HG03460 (cell line): ENCODE results near the gene HIP1.
"Not testable (repeated sequence)": the region's sequence is repeated elsewhere in the genome, so short reads cannot be mapped to it uniquely, and the experiment has no call there.

Source experiments
- ATAC-seq: cut with Tn5 transposase; IDR thresholded peaks from one replicate; pipeline ENCODE4 v1.9.1; 2021; ENCODE audit not compliant: unreplicated experiment

Gene HIP1

DNA sequence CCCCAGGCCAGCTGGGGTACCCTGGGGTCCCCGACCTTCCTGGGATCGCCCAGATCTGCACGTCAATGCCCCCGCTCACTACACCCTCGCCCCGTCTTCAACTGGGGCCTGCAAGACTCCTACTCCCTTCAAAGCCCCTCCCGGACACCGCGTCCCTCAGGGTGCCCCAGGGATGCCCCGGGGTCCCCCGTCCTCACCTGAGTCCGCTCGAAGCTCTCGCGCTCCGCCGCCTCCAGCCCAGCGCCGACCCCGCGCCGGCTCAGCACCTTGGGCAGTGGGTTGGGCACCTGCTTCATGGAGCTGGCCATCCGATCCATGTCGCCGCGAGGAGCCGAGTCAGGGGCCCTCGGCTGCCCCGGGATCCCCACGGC lies at the start of gene HIP1:
HIP1 (minus strand) TSS at position 338 of the 371 bp plus-strand sequence; CDS start at position 317, 21 bp downstream.
- ATAC-seq, result no peak

- ATAC-seq, result not testable (repeated sequence)
Observed at GRCh38 chr7:75788154-75788847, 49.6 kb upstream of the HIP1 start.

- not testable (repeated sequence) for ATAC-seq
Observed at GRCh38 chr7:75783058-75783457, 44.3 kb upstream of the HIP1 start.

- not testable (repeated sequence) for ATAC-seq
Observed at GRCh38 chr7:75780647-75781273, 42.0 kb upstream of the HIP1 start.

DNA sequence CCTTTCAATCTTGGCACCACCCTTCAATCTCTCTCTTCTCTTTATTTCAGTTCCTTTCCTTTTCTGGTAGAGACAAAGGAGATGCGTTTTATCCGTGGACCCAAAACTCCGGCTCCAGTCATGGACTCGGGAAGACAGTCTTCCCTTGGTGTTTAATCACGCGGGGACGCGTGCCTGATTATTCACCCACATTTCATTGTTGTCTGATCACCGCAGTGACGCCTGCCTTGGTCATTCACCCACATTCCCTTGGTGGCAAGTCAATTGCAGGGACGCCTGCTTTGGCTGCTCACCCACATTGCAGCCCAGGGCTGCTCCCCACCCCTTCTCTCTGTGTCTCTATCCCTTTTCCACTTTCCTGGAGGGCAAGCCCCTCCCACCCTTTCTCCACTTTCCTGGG lies 40.8 kb upstream of the HIP1 start:
- ATAC-seq, result not testable (repeated sequence)

DNA sequence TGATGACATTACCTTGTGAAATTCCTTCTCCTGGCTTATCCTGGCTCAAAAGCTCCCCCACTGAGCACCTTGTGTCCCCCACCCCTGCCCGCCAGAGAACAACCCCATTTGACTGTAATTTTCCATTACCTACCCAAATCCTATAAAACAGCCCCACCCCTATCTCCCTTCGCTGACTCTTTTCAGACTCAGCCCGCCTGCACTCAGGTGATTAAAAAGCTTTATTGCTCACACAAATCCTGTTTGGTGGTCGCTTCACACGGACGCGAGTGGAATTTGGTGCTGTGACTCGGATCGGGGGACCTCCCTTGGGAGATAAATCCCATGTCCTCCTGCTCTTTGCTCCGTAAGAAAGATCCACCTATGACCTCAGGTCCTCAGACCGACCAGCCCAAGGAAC lies 40.3 kb upstream of the HIP1 start:
- ATAC-seq, result not testable (repeated sequence)

GRCh38 chr7:75776295-75776971 lies 37.7 kb upstream of the HIP1 start:
- no peak for ATAC-seq

DNA sequence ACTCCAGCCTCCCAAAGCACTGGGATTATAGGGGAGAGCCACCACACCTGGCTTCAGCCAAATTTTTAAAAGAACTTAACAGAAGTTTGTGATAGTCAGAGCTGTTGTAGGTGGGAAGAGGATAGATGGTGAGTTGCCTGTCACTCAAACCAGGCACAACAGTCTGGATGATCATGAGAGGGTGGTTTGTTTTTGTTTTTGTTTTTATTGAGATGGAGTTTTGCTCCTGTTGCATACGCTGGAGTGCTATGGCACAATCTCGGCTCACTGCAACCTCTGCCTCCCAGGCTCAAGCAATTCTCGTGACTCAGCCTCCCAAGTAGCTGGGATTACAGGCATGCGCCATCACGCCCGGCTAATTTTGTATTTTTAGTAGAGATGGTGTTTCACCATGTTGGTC lies 35.2 kb upstream of the HIP1 start:
- not testable (repeated sequence) for ATAC-seq

DNA sequence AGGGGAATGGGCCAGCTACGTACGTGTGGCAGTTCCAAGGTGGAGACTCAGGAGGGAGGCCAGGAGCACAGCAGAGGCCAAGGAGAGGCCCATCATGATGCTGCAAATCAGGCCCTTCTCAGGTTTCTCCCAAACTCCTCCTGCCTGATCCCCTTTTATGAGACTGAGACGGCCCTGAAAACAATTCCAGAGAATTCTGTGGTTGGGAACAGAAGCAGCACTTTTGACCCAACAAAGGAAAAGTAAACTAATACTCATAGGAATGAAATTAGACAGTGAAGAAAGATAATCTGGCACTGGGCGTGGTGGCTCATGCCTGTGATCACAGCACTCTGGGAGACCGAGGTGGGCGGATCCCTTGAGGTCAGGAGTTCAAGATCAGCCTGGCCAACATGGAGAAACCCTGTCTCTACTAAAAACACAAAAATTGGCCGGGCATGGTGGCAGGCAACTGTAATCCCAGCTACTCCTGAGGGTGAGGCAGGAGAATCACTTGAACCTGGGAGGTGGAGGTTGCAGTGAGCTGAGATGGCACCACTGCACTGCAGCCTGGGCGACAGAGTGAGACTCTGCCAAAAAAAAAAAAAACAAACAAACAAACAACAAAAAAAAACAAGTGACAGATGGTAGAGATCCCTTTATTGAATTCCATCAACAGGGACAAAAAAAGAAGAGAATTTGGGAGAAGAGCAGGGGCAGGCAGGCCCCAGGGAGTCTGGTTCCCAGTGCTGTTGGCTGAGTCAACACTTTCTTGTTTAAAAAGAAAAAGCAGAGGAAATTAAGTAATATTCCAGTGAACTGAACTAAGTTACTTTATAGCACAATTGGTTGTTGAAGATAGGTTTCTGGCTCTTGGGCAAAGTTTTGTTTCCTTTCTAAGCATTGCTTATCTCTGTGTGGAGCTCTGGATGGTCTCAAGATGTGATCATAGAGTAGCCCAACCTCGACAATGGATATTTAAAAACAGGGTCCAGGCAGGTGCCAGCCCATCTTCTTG lies 33.6 kb upstream of the HIP1 start, which contains the start of gene CCL26:
CCL26 (minus strand) TSS at position 131 of the 997 bp plus-strand sequence; CDS start at position 96, 35 bp downstream.
- no peak for ATAC-seq

GRCh38 chr7:75771224-75771623 lies 32.5 kb upstream of the HIP1 start:
- ATAC-seq, result no peak

- peak; percentile 67 for ATAC-seq
Observed at GRCh38 chr7:75762350-75762917, 23.7 kb upstream of the HIP1 start.

DNA sequence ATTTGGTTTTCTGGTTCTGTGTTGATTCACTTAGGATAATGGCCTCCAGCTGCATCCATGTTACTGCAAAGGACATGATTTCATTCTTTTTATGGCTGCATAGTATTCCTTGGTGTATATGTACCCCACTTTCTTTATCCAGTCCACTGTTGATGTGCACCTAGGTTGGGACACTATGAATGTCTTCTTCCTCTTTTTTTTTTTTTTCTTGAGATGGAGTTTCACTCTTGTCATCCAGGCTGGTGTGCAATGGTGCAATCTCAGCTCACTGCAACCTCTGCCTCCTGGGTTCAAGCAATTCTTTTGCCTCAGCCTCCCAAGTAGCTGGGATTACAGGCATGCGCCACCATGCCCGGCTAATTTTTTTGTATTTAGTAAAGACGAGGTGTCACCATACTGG lies 23.1 kb upstream of the HIP1 start:
- not testable (repeated sequence) for ATAC-seq

- ATAC-seq, result no peak
Observed at GRCh38 chr7:75758491-75758890, 19.8 kb upstream of the HIP1 start.

- no peak for ATAC-seq
Observed at GRCh38 chr7:75757860-75758259, 19.1 kb upstream of the HIP1 start.

DNA sequence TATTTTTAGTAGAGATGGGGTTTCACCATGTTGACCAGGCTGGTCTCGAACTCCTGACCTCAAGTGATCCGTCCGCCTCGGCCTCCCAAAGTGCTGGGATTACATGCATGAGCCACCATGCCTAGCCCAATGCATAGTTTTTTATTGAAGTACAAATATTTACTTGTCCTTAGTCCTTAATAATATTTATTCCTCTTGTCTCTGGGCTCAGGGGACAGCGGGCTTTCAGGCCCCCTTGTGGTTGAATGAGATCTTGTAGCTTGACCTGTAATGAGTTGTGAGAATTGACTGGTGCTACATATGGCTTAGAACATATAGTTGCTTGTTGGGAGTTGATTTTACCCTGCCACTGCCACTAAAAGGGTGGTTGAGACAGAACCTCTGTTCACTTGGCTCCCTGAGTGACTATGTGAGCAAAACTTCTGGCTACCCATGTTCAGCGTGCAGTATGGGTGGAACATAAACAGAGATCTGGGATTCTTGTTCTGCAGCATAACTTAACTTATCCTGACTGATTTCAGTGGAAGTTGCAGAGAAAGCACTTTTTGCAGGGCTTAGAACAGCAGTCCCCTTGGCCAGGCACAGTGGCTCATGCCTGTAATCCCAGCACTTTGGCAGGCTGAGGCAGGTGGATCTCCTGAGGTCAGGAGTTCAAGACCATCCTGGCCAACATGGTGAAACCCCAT lies 18.4 kb upstream of the HIP1 start:
- ATAC-seq, result no peak

DNA sequence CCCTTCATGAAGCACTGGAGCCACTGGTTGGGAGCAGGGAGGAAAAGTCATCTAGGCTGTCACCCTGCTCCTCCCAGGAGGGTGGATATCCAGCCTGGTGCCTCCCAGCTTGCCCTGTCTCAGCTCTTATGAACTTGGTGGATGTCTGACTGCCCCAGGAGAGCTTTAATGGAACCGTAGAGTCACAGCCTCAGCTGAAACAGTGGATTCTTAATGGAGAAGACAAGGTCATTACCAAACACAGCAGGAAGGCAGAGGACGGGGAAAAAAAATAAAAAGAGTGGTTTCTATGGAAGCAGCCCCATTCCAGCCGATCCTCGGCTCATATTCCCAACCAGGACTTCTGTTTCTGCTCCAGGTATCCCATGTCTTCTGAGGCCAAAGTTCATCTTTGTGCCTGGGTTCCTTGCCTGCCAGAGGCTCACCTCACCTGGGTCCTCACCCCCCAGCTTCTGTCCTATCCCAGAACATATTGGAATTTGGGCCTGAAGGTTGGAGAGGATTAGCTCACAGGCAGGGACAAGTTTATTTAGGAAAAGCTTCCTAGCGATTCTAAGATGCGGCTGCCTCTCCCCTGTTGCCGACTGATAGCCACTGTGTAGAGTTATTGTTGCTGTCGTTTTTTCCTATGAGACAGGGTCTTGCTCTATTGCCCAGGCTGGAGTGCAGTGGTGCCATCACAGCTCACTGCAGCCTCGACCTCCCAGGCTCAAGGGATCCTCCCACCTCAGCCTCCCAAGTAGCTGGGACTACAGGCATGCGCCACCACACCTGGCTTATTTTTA lies 17.7 kb upstream of the HIP1 start:
- no peak for ATAC-seq

DNA sequence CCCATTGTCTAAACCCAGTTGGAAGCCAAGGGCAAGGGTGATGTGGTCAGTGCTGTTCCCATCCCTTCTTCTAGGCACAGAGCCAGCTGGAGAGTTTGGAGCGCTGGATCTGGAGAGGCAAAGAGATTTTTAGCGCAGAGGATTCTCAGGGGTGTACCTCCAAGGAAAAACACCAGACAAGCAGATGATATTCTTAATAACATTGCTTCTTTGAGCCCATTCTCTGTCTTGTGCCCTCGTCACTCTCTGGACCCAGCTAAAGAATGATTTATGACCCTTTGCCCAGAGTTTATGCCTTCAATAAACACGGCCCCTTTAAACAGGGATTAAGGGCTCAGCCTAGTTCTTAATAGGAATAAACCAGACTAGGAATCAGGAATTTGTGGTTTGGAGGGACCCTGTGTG lies 4.7 kb upstream of the HIP1 start:
- no peak for ATAC-seq

DNA sequence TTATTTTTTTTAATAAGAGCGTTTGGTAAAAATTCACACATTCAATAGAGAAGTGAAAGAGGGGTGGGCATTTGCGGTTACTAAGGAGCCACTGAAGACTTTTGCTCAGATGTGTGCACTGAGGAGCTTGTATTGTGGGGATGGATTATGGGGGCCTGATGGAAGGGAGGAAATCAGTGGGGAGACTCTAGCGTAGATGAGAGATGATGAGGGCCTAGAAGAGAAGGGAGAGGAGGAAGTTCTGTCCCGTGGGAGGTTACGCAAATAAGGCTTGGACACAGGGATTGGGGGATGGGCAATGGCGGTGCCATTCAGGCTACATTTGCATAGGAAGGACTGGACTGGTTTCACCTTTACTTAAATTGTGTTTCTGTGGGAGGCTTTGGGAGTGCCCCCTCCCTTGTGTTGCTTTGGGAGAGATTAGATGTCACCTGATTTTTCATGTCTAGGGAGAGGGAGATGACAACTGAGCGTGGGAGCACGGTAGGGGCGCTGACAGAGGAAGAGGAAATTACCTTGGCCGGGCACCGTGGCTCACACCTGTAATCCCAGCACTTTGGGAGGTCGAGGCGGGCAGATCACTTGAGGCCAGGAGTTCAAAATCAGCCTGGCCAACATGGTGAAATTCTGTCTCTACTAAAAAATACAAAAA lies 2.2 kb upstream of the HIP1 start:
- ATAC-seq, result no peak
